Posterior vena cava (tissue), 2 donors: ENCODE measurements around the gene ITSN1. TPM values are rescaled to one million over a fixed set of nuclear protein-coding genes. Genes with fewer than 3 reads are reported as not detected.

Source experiments
- DNase-seq: peaks from one replicate; pipeline ENCODE4 v3.0.0-alpha.2; 2020; ENCODE audit warnings: low spot score
- intact Hi-C, 2 donors: fragments of 100-400 bp; cut with DNase I; formaldehyde crosslinking; loops; one replicate each; pipeline versions ENCODE4 v1.14.1 to v1.14.2; 2022 to 2023
- total RNA-seq, 2 donors: library from RNA; stranded (reverse); fragmentation: NEBNext Ultra II Directional; extraction: Animal tissue kit (Norgen Biotek cat#: 25700); gene quantifications; one replicate each; pipeline ENCODE4 v1.2.1, GENCODE V29; 2021
- donor health status: DM: yes; HTN: yes; CAD: no.
- donor health status: DM: yes; HTN: yes; CAD: no.

Gene ITSN1
- total RNA-seq, 2 donors from 2014 or later = 60.9 to 73.0 TPM

DNA sequence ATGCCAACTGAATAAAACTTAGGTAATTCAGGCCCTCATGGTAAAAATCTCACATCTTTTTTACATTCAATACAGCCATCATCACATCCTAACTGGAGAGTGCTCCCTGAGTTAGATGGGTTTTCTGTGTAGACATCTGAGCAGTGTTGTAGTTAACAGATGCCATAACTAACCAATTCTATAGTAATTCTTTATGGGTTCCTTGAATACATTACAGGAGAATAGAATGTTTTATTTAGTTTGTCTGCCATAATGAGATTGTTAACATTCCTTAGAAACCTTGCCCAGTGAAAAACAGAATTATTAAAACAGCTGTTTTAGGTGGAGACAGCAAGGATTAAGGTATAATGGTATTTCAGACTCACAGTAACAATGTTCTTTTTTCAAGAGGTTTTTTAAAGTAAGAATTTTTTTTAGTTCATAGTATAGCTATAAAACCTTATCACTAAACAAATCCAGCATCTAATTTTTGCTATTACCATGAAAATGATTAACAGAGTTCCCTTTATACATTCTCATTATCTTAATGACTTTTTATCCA, 178.0 kb downstream of the ITSN1 start:
- intact Hi-C loops = no loop called here
- DNase-seq = no peak

DNA sequence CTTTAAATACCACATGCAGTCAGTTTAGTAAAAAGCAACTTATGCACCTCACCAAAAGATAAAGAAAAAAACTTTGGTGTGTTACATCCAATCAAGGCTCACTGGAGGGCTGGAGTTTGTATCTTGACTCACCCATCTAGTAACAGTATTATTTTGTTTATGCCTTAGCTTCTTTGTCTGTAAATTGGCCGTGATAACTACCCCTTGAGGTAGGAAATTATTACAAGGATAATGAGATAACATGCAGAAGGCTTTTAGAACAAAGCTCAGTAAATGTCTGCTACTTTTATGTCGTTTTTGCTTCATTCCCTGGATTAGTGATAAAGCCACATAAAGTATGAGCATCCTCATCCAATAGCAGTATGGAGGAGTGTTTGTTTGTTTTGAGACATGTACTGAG, 178.5 kb downstream of the ITSN1 start:
- no peak for DNase-seq
- intact Hi-C loops = no loop called here

DNA sequence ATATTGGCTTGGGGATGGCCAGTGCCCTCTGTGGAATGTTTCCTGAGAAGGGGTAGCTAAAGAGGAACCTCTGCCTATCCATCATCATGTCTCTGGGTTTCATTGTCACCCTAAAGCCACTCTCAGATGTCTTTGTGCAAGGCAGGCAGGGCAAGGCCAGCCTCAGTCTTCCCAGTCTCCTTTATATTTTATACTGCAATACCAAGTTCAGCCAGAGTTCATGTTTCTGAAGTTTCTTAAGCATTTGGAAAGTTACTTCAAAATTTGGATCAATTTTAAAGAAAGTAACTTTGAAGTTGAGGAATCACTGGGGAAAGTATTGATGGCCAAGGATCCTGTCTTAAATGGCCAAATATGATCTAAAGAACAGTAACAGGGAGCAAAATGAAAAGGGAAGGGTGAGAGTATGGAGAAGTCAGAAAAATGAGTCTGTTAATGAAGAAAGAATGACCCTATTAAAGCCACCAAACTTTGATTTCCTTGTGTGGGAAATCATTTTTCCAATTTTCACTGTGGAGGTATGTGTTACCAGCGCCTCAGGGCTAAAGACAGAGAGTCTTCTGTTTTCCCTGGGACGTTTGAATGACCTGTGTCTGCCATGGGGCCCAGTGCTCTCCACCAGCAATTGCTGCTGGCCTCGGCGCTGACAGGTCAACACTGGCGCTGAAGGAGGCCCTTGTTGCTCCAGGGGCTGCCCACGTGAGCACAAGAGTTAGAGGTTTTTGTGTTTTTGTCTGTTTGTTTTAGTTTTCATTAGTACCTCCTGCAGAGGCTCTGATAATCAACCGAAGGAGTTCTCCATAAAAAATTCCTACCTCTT, 179.4 kb downstream of the ITSN1 start:
- intact Hi-C loops = no loop called here
- DNase-seq = no peak

DNA sequence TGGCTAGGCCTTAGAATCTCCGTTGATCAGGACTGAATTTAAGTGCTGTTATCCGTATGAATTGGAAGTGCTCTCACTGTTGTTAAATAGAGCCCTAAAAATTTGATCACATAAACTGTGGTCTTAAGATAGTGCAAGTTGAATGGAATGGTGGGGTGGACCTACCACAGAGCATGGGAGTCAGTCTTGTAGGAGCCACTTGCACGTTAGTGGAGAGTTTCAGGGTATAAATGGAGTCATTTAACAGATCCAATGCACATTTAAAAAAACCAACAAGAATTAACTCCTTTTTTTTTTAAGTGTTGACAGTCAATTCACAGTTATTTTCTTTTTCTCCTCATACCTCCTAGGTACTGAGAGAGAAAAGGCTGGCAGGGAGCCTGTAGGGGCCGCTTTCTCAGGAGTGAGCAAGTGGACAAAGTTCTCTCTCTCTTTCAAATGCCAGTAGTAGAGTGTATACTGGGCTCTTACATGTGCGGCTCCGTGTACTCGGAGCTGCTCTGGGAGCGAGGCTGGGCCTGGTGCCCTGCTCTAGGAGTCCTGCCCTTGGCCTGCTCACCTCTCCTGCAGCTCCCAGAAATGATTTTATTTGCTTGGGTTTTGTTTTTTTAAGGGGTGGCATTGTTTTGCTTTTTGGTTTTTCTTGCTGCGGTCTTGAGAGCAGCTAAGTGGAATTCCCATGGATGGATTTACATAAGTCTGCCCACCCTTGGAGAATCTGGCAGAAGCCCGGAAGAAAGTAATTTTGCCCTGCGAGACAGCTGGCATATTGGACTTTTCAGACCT, 182.0 kb downstream of the ITSN1 start:
- DNase-seq = peak; percentile 73
- intact Hi-C loops = no loop called here

DNA sequence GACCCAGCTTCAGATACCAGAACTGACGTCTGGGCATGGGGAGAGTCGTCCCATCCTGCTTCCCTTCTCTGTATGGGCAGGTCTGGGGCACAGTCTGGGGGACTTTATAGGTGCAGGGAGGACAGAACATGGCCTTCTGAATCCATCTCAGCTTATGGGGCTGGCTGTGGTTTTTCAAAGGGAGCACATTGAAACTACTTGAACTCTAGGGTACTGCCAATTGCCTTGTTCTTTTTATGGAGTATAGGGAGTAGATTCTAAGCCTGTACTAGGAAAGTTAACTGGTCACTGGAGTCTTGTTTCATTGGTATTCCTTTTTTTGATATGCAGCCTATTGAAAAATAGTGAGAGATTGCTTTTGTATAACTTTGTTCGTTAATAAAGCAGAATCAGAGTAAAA, 183.1 kb downstream of the ITSN1 start:
- intact Hi-C loops = loop anchor here in 1 of 2 donors (5.0 kb wide), 1 partner anchor 727 kb away; no protein-coding TSS in a partner anchor
- no peak for DNase-seq

DNA sequence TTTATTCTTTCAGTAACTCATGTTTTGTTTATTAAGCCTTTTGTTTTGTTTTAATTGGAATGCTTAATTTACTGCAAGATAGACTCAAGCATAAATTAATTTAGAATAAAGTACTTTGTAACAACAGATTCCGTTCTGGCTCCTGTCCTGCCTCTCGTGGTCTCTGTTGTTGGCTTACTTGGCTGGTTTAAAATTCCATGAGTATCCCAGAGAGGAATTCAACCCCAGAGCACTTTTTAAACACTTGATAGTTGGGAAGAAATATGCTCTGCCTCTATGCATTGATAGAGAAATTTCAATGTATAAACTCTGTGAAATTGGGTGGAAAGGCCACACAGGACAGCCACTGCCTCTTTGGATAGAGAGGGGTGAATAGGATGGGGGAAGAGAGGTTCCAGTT, 183.6 kb downstream of the ITSN1 start:
- intact Hi-C loops = loop anchor here in 1 of 2 donors (5.0 kb wide), 1 partner anchor 726 kb away; no protein-coding TSS in a partner anchor
- DNase-seq = no peak

DNA sequence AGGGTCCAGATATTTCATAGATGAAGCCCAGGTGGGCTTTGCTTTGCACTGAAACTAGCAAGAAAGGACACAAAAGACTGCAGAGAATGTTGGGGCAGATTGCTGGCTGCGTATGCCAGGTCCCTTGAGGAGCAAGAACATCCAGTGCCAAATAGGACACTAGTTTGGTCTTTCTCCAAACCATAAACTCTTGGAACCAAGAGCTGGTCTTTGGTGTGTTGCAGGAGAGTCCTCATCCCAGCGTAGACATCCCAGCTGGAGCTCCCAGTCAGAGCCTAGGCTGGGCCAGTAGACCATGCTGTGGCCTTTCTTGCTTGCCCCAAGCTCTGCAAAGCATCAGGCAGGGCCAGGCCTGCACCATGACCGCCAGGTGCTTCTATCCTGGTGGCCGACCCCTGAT, 185.8 kb downstream of the ITSN1 start:
- intact Hi-C loops = loop anchor here in 1 of 2 donors (5.0 kb wide), 1 partner anchor 724 kb away; no protein-coding TSS in a partner anchor
- DNase-seq = no peak

DNA sequence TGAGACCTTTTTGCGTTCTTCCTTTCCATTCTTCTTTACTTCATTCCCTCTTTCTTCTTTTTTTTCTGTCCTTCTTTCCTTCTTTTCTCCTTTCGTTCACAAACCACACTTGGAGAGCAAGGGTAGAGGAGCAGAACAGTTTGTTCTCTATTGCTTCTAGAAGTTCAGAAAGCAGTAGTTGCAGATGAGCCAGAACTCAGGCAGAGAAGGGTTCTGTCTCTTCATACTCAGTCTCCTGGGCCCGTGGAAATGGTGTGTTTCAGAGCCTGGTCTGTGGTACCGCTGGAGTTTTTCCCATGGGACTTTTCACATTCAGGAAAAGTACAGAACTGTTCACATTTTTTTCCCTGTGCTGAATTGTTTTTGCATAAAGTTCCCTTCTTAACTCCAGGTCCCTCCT, 186.3 kb downstream of the ITSN1 start:
- intact Hi-C loops = loop anchor here in 1 of 2 donors (5.0 kb wide), 1 partner anchor 724 kb away; no protein-coding TSS in a partner anchor
- DNase-seq = no peak

DNA sequence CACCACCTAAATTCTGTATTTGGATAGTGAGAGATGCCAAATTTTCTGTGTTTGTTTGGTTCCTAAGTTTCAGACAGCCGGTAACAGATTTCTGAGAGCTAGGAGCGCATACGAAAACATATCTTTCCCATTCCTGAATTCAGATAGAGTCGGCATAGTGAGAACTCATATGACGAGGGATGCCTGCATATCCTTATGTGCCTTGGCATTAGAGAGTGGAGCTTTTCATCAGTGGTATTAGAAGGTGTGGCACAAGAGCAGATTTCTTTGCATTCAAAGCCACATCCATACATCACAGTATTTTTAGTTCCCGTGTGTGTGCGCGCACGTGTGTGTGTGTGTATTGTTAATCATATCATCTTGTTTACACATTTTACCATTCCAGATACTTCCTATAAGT, 187.5 kb downstream of the ITSN1 start:
- no peak for DNase-seq
- intact Hi-C loops = loop anchor here in 1 of 2 donors (5.0 kb wide), 1 partner anchor 722 kb away; no protein-coding TSS in a partner anchor

DNA sequence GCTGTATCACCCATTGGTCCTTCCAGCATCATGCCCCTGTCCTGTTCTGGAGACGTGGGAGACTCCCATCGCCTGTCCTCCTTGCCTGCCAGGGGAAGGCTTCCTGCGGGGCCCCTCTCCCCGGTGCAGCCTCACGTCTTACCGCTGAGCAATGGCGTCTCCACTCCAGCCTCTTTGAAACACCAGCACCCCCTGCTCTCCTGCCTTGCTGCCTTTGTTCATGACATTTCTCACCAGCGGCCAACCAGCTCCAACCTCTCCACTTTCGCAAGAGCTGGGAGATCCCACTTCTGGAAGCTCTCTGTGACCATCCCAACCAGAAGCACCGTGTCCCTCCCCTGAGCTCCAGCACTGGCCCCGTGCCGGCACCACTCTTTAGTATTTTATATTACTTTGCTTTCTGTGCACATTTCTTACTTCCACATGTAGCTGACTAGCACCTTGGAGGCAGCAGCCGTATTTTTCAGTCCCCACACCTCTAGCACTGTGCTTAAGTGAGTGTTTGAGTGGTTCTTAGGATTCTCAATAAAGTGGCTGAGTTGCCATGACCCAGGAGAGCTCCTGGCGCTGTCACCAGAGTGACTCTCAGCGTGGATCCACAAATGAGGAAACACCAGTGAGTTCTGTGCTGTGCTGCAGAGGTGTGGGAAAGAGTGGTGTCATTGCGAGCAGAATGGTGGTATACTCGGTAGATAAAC, 189.8 kb downstream of the ITSN1 start:
- DNase-seq = peak; percentile 50
- intact Hi-C loops = loop anchor here in 1 of 2 donors (1.0 kb wide), 1 partner anchor 46 kb away; no protein-coding TSS in a partner anchor

DNA sequence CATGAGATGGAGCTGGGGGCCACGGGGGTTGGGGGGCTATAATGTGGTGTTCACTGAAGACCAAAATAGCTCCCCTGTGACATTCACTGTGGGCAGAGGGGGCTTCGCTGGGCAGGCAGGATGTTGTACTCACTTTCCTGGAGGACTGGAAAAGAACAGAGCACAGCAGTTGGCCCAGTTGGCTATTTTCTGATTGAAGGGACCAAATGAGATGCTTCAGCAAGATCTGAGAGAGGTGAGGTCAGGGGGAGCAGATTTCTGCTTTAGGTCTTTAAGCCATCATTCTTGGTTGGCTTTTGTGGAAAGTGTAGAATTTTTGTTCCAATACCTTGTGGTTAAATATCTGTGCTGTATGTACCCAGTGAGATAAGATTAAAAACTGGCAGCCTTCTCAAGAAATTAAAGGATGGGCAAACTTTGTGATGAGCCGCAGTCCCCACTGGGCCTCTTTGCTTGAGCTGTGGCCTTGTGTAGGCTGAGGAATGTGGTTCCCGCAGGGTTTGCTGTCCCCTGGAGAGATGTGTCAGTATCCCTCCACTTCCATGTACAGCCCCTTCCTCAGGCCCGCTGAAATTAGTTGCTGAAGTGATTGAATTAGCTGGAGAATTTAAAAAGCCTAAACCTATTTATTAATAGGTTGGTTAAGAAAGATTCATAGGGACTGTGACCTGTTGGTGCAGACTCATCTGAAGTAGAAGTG, 192.7 kb downstream of the ITSN1 start:
- intact Hi-C loops = no loop called here
- no peak for DNase-seq

DNA sequence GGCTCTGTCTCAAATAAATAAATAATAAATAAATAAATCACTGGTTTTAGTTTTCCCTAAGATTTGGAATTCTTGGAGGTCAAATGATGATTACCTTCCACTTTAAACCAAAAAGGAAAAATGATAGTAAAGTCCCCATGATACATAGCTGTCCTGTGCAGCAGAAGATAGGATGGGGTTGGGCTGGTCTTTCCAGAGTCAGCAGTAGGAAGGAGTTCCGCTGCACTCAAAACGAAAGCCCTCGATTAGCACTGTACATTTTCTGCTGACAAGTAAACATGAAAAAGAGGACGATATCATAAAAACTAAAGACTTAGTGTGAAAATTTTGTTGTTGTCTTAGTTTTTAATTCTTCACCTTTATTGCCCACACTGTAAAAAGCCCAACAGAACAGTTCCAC, 193.6 kb downstream of the ITSN1 start:
- intact Hi-C loops = no loop called here
- DNase-seq = no peak

DNA sequence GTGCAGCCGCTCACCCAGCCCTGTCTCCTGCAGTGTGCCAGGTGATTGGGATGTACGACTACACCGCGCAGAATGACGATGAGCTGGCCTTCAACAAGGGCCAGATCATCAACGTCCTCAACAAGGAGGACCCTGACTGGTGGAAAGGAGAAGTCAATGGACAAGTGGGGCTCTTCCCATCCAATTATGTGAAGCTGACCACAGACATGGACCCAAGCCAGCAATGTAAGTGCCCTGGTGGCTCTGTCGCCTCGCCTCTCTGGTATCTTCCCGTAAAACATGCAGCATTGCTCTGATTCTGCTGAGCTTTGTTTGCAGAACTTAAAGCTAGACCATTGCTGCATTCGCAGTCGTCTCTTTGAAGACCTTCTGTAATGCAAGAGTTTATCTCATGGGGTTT, 194.1 kb downstream of the ITSN1 start:
- intact Hi-C loops = no loop called here
- peak; percentile 83 for DNase-seq

DNA sequence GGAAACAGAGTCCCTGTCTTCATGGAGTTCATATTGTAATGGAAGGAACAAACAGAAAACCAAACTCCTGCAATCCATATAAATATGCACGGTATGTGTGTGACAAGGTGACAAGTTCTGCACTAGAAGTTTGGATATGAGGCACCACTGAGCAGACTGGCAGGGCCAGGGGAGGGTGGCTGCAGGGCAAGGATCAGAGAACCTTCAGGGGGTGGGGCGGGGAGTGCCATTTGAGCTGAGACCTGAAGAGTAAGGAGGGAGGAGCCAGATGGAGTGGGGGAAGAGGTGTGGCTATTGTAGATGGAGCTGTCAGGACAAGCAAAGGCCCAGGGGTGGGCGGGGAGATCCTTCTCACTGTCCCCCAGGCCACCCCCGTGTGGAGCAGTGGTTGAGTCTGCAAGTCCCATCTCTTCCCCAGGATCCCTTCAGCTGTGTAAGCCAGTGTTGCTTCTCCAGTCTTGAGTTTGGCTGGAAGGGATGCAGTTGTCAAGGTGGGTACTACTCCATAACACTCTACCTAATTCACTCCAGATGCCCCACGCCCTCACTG, 196.9 kb downstream of the ITSN1 start:
- intact Hi-C loops = no loop called here
- DNase-seq = peak; percentile 73

DNA sequence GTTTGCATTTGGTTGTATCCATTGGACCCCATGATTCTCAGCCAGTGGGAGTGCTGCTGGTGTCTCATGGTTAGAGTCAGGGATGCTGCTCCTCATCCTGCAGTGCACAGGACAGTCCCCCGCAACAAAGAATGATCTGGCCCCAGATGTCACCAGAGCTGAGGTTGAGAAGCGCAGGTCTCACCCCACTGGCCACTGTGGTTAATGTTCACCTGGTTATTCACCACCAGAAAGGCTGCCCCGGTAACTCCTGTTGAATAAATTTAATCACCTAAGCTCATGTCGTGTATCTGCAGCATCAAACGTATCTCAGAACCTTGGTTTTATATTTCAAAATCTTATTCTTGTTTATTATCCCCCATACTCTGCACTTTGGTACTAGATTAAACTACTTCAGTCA, 197.5 kb downstream of the ITSN1 start:
- DNase-seq = peak; percentile 30
- intact Hi-C loops = no loop called here

DNA sequence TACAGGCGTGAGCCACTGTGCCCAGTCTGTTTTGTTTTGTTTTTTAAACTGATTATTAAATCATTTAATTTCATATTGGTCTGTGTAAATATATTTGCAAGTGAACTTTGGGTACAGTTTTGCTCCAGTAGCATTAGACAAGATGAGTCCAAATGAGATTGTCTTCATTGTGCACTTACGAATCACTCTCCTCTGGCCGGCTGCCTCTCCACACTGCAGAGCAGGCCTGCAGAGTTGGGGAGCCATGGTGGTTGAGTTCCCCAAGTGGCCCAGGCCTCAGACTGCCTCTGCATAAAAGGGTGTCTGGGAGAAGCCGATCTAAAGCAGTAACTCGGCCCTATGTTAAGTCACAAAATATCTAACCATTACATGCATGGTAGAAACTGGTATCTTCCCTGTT, 198.5 kb downstream of the ITSN1 start:
- intact Hi-C loops = no loop called here
- DNase-seq = peak; percentile 65

DNA sequence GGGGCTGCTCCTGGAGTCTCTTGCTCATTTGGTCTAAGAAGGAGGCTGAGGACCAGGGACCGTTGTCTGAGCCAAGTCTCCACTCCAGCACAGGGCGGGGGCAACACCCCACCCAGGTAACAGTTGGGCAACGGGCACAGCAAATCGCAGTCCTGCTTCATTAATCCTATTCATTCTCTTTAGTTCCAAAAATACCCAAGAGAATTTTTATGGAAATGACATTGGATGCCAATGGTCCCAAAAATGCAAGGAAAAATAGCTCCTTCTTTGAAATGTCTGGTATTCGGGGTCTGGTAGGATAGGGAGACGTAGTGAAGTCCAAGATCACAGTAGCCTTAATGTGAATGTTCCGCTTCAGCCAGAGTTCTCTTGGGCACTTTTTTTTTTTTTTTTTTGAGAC, 199.3 kb downstream of the ITSN1 start:
- DNase-seq = peak; percentile 48
- intact Hi-C loops = no loop called here

DNA sequence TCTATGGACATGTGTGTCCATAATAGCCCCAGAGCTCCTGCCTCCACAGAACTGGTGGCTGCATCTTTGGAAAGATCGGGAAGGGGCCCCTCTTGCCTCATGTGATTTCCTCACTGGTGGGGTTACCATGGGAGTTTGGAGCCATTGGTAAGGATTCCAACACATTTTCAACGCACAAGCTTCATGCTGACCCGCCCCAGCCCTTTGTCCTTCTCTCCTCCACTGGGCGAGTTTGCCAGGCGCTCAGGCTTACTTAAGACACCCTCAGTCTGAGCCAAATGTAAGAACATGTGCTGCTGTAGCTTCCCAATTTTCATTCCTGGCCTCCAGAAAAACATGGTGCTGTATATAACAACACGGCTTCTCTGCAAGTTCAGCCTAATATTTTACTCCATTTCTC, 200.9 kb downstream of the ITSN1 start:
- intact Hi-C loops = no loop called here
- DNase-seq = peak; percentile 92
